GM13976 (cell line): Measurements from ENCODE around the gene SDS.
A peak's percentile ranks its signal among the peaks of the same experiment; 100 is the strongest.

Experiments used
- DNase-seq: peaks from one replicate; pipeline ENCODE4 v3.0.0; 2012; ENCODE audit warnings: low spot score
- CTCF ChIP-seq: IDR thresholded peaks from 2 replicates; pipeline ENCODE4 v1.5.1; 2012; ENCODE audit warnings: borderline replicate concordance, mild to moderate bottlenecking; ENCODE audit not compliant: insufficient read depth; ENCODE audit errors: extremely low read depth, missing control alignments, control extremely low read depth
- in situ Hi-C: fragments of 300-500 bp; cut with MboI; formaldehyde crosslinking; loops from one replicate; pipeline ENCODE4 v1.12.0; 2022; ENCODE audit warnings: low sequenced_read_pairs, mixed read lengths, inconsistent platforms; ENCODE audit not compliant: unreplicated experiment

The SDS gene

GRCh38 chr12:113365639-113366395 lies 37.9 kb downstream of the SDS start:
- TF ChIP-seq CTCF: no peak
- no peak for DNase-seq
- in situ Hi-C loops: no loop called here

- TF ChIP-seq CTCF: no peak
- in situ Hi-C loops: no loop called here
These were observed 39.0 kb downstream of the SDS start for GRCh38 chr12:113364698-113365097.

GRCh38 chr12:113361574-113362370 lies 41.9 kb downstream of the SDS start:
- in situ Hi-C loops: no loop called here
- no peak for DNase-seq
- TF ChIP-seq CTCF: no peak

More at GRCh38 chr12:113364698-113365097, 39.0 kb downstream of the SDS start:
- no peak for DNase-seq

- DNase-seq: no peak
- in situ Hi-C loops: no loop called here
- TF ChIP-seq CTCF: peak; percentile 4
These were observed 43.5 kb downstream of the SDS start for GRCh38 chr12:113359939-113360748.

- no peak for DNase-seq
- in situ Hi-C loops: no loop called here
- TF ChIP-seq CTCF: no peak
These were observed 44.4 kb downstream of the SDS start for GRCh38 chr12:113359133-113359938.
